MV-4-11 (cell line): ENCODE data around the gene CGB8.

Experiments used
- DNase-seq: peaks from one replicate; lab custom pipeline; 2025; lab: John Stamatoyannopoulos, UW

CGB8 gene

GRCh38 chr19:49006905-49007304 is 42.0 kb downstream of the CGB8 start:
- no peak for DNase-seq

DNA sequence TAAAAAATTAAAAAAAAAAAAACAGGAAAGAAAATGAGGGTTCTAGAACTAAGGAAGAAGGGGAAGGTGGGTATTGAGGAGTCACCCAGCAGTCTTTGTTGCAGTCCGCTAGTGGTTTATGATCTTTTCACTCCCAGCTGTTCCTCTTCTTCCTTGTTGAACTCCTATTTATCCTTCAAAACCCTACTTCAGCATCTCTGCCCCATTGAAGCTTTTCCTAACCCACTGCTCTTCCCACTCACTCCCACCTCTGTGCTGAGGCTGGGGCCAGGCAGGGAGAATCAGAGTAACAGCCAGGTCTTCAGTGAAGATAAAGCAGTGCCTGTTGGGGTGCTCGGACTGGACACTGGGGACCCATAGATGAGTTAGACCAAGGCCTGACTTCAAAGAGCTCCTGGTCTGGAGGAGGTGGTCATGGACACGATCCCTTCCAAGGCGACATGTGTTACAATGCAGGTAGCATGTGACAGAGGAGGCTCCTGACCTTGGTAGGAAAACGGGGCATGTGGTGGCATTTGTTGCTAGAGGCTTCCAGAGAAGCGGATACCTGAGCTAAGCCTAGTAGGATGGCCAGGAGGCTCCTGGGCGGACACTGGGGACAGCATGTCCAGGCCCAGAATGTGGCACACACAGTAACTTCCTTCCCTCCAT is 43.8 kb downstream of the CGB8 start:
- no peak for DNase-seq

DNA sequence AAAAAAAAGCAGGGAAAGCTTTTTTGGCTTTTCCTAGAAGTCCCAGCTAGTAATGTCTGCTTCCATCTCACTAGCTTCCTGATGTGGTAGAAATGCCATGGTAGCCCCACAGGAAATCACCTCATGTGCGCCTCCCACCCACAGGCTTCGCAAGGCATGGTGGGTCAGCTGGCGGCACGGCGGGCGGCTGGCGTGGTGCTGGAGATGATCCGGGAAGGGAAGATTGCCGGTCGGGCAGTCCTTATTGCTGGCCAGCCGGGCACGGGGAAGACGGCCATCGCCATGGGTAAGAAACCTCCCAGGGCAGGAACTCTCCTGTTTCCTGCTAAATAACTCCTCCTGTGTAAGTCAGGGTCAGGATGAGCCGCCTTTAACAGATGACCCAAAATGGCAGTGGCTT is 44.8 kb downstream of the CGB8 start:
- no peak for DNase-seq

GRCh38 chr19:48999481-49000325 is 49.2 kb downstream of the CGB8 start:
- peak; percentile 73 for DNase-seq

DNA sequence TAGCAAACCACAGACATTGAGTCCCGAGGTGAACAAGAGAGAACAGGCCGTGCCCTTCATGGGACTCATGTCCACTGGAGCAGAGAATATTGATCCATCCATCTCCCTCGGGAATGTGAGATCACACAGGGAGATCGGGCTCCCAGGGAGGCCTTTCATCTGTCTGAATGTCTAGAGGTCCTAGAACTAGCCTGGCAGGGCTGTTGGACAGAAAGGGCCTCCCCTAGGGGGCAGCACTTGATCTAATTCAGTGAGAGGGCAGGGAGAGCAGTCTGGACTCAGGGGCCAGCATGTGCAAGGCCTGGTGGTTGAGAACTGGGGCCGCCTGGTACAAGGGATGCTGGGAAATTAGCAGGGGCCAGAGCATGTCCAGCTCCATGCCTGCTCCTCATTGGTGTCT is 50.9 kb downstream of the CGB8 start:
- peak; percentile 52 for DNase-seq
